Stomach (tissue), 9 donors: ENCODE measurements around the gene DICER1. TPM values are rescaled to one million over a fixed set of nuclear protein-coding genes. Genes with fewer than 3 reads are reported as not detected.

Source experiments
- DNase-seq, 2 donors: peaks; one replicate each; pipeline versions ENCODE4 v3.0.0 to v3.0.0-alpha.2; 2013 to 2019
- H3K27ac ChIP-seq, 5 donors: fragments of 200-600 bp in 4 of 5; sonication (generic) in 4 of 5; one replicate each; pipeline ENCODE4 v1.5.1; 2013 to 2019; ENCODE audit warnings: mild to moderate bottlenecking in 1 of 5, moderate library complexity in 1 of 5
- H3K27me3 ChIP-seq, 3 donors: fragments of 200-600 bp; sonication (generic); one replicate each; pipeline ENCODE4 v1.5.1; 2017 to 2019; ENCODE audit warnings: mixed run types in 1 of 3
- H3K36me3 ChIP-seq, 4 donors: fragments of 200-600 bp; sonication (generic); 1 replicate in 3 of 4; 2 replicates in 1 of 4; pipeline ENCODE4 v1.5.1; 2016 to 2019
- H3K4me1 ChIP-seq, 4 donors: fragments of 200-600 bp; sonication (generic); one replicate each; pipeline ENCODE4 v1.5.1; 2016 to 2019
- H3K4me3 ChIP-seq, 4 donors: fragments of 200-600 bp; sonication (generic) in 3 of 4; one replicate each; pipeline ENCODE4 v1.5.1; 2016 to 2019; ENCODE audit warnings: mild to moderate bottlenecking in 1 of 4
- H3K9me3 ChIP-seq, 4 donors: fragments of 200-600 bp; sonication (generic); one replicate each; pipeline ENCODE4 v1.5.1; 2016 to 2019
- CTCF ChIP-seq, 7 experiments: fragments of 450-650 bp in 4 of 7; fragments of 200-600 bp in 3 of 7; sonication (generic) in 3 of 7; IDR thresholded peaks; one replicate each; pipeline ENCODE4 v1.5.1; 2016 to 2019; ENCODE audit warnings: antibody characterized with exemption in 7 of 7, control low read depth in 2 of 7, mild to moderate bottlenecking in 1 of 7
- EP300 ChIP-seq: sonication (generic); formaldehyde crosslinking; IDR thresholded peaks from one replicate; pipeline ENCODE4 v1.6.1; 2017; ENCODE audit warnings: antibody characterized with exemption
- POLR2A ChIP-seq, 4 donors: fragments of 450-650 bp; IDR thresholded peaks; one replicate each; pipeline ENCODE4 v1.6.1; 2016; ENCODE audit warnings: antibody characterized with exemption in 4 of 4, control low read depth in 2 of 4, mild to moderate bottlenecking in 1 of 4, moderate library complexity in 1 of 4
- POLR2AphosphoS5 ChIP-seq, 3 donors: sonication (generic); formaldehyde crosslinking; IDR thresholded peaks; one replicate each; pipeline ENCODE4 v1.6.1; 2016; ENCODE audit warnings: antibody characterized with exemption in 3 of 3
- WGBS, 5 donors: extraction: QIAGEN DNeasy Blood & Tissue Kit in 3 of 5; methylation state at CpG; one replicate each; pipeline versions ENCODE4 v1.1.5 to v1.1.7; 2013 to 2018; 5-methylcytosine and 5-hydroxymethylcytosine counted together
- intact Hi-C: fragments of 100-400 bp; cut with DNase I; formaldehyde crosslinking; loops from one replicate; pipeline ENCODE4 v1.15.1; 2023; ENCODE audit warnings: low total_unique reads
- polyA plus RNA-seq, 3 donors: library from polyadenylated mRNA; stranded (reverse); fragments of 200-250 nt; gene quantifications; one replicate each; pipeline ENCODE4 v1.2.3, GENCODE V29; 2013
- total RNA-seq, 5 donors: library from RNA; depleted of rRNA; stranded (reverse); fragments of >200 nt; gene quantifications; one replicate each; pipeline versions ENCODE4 v1.1.0 to v1.2.3, GENCODE V29; 2014 to 2016
- donor health status: healthy with polysubstance abuse.
- donor health status: Bipolar disorder and iron deficiency.
- donor health status: healthy.

DICER1 gene
- total and polyA plus RNA-seq, 8 donors = 6.1 to 104 (median 53.4) TPM

GRCh38 chr14:95162641-95163040 lies 5.3 kb upstream of the DICER1 start:
- H3K36me3 ChIP-seq = no peaks in the 10 kb centered on the region
- WGBS, 5 donors = 42 to 60% (median 52%) methylated on average over 2 of the region's 2 CpGs
- no peak for DNase-seq
- H3K27me3 ChIP-seq = no peaks in the 10 kb centered on the region
- TF ChIP-seq POLR2AphosphoS5 (IDR thresholded peaks at IDR 0.05) = no peak
- H3K4me3 ChIP-seq = no peak overlapping the region
- no peak overlapping the region for H3K27ac ChIP-seq
- H3K9me3 ChIP-seq = peaks cover 0 to 19% (median 7%) of the 10 kb centered on the region in 4 donors
- intact Hi-C loops = no loop called here
- peaks cover 5 to 29% (median 14%) of the 10 kb centered on the region in 4 donors for H3K4me1 ChIP-seq

GRCh38 chr14:95157048-95157326 lies 342 bp downstream of the DICER1 start:
- Histone ChIP-seq H3K4me3 (peak overlapping the region; percentile 82 to 97 (median 85)), H3K27ac (peak overlapping the region; percentile 91 to 99 (median 96)), H3K4me1 (peaks cover 25 to 58% (median 45%) of the 10 kb centered on the region in 4 donors), H3K27me3 (no peaks in the 10 kb centered on the region), H3K36me3 (no peaks in the 10 kb centered on the region), H3K9me3 (no peaks in the 10 kb centered on the region)
- DNase-seq = no peak
- WGBS, 5 donors = 0% methylated on average over 11 to 50 of the region's 50 CpGs
- intact Hi-C loops = no loop called here
- TF ChIP-seq EP300 (no peak), POLR2AphosphoS5 (IDR thresholded peaks at IDR 0.05) (no peak), POLR2A (IDR thresholded peaks at IDR 0.05) (no peak), CTCF (IDR thresholded peaks at IDR 0.05) (no peak)

GRCh38 chr14:95156161-95157047 lies 925 bp downstream of the DICER1 start:
- no peaks in the 10 kb centered on the region for H3K9me3 ChIP-seq
- peak; percentile 46 to 74 for DNase-seq
- peak overlapping the region; percentile 91 to 99 (median 96) for H3K27ac ChIP-seq
- peaks cover 28 to 64% (median 50%) of the 10 kb centered on the region in 4 donors for H3K4me1 ChIP-seq
- H3K36me3 ChIP-seq = no peaks in the 10 kb centered on the region
- TF ChIP-seq POLR2A (IDR thresholded peaks at IDR 0.05) = no peak
- no peak for TF ChIP-seq EP300
- no peak for TF ChIP-seq POLR2AphosphoS5 (IDR thresholded peaks at IDR 0.05)
- no peak for TF ChIP-seq CTCF (IDR thresholded peaks at IDR 0.05)
- intact Hi-C loops = no loop called here
- 1 to 3% (median 2%) methylated on average over 20 to 48 of the region's 48 CpGs for WGBS, 5 donors
- H3K4me3 ChIP-seq = peak overlapping the region; percentile 82 to 97 (median 85)
- no peaks in the 10 kb centered on the region for H3K27me3 ChIP-seq

GRCh38 chr14:95155045-95155444 lies 2.3 kb downstream of the DICER1 start:
- no peak for DNase-seq
- intact Hi-C loops = no loop called here
- Histone ChIP-seq H3K27me3 (no peaks in the 10 kb centered on the region), H3K9me3 (no peaks in the 10 kb centered on the region), H3K4me1 (peaks cover 29 to 77% (median 61%) of the 10 kb centered on the region in 4 donors), H3K36me3 (no peaks in the 10 kb centered on the region), H3K4me3 (peak overlapping the region in 2 of 4 donors; percentile 85 to 97), H3K27ac (peak overlapping the region in 1 of 5 donors; percentile 99)
- TF ChIP-seq POLR2AphosphoS5 (IDR thresholded peaks at IDR 0.05) = no peak
- no peak for TF ChIP-seq EP300
- TF ChIP-seq CTCF (IDR thresholded peaks at IDR 0.05) = no peak
- TF ChIP-seq POLR2A (IDR thresholded peaks at IDR 0.05) = no peak
- WGBS, 5 donors = 81 to 91% (median 85%) methylated on average over 12 of the region's 12 CpGs

- DNase-seq = no peak
- TF ChIP-seq CTCF (IDR thresholded peaks at IDR 0.05) (no peak), POLR2AphosphoS5 (IDR thresholded peaks at IDR 0.05) (no peak), EP300 (no peak), POLR2A (IDR thresholded peaks at IDR 0.05) (no peak)
- H3K27me3 ChIP-seq = no peaks in the 10 kb centered on the region
- H3K9me3 ChIP-seq = no peaks in the 10 kb centered on the region
- H3K4me1 ChIP-seq = peaks cover 38 to 86% (median 67%) of the 10 kb centered on the region in 4 donors
- intact Hi-C loops = no loop called here
- H3K27ac ChIP-seq = peak overlapping the region in 1 of 5 donors; percentile 33
- WGBS, 5 donors = 37 to 52% (median 45%) methylated on average over 4 of the region's 4 CpGs
- no peaks in the 10 kb centered on the region for H3K36me3 ChIP-seq
- no peak overlapping the region for H3K4me3 ChIP-seq
Measured at GRCh38 chr14:95153866-95154265, 3.5 kb downstream of the DICER1 start.
